Activated CD4-positive, alpha-beta T cell treated with anti-CD3 and anti-CD28 coated beads for 36 hours (primary cell): ENCODE measurements around the gene IFI27L2. TPM values are rescaled to one million over a fixed set of nuclear protein-coding genes. Genes with fewer than 3 reads are reported as not detected.
A peak's percentile ranks its signal among the peaks of the same experiment; 100 is the strongest.

ENCODE experiments used
- ATAC-seq: fragments of 200-7000 bp; cut with Tn5 transposase; one replicate; pipeline ENCODE4 v1.10.0; 2021; ENCODE audit warnings: mild to moderate bottlenecking, moderate library complexity
- CTCF ChIA-PET: fragments of 350-600 bp; sonication (Branson Sonifier 250); formaldehyde crosslinking; loops from one replicate; lab custom pipeline; 2021; ENCODE audit warnings: antibody characterized with exemption; lab: Charles Lee
- POLR2A ChIA-PET: fragments of 350-600 bp; sonication (Branson Sonifier 250); formaldehyde crosslinking; loops from one replicate; lab custom pipeline; 2021; ENCODE audit warnings: antibody characterized with exemption, inconsistent platforms; lab: Charles Lee
- DNase-seq: peaks from one replicate; pipeline ENCODE4 v3.0.0-alpha.2; 2020
- H3K27ac Mint-ChIP-seq: one replicate; pipeline ENCODE4 v1.8.0; 2021; ENCODE audit warnings: mixed read lengths
- H3K27me3 Mint-ChIP-seq: one replicate; pipeline ENCODE4 v1.8.0; 2021; ENCODE audit warnings: mixed read lengths
- H3K36me3 Mint-ChIP-seq: one replicate; pipeline ENCODE4 v1.8.0; 2021; ENCODE audit warnings: low read depth, mixed read lengths
- H3K4me1 Mint-ChIP-seq: one replicate; pipeline ENCODE4 v1.8.0; 2021; ENCODE audit warnings: mixed read lengths
- H3K4me3 Mint-ChIP-seq: one replicate; pipeline ENCODE4 v1.8.0; 2021; ENCODE audit warnings: mild to moderate bottlenecking, moderate library complexity, mixed read lengths
- H3K9me3 Mint-ChIP-seq: one replicate; pipeline ENCODE4 v1.8.0; 2021; ENCODE audit warnings: low read depth, mixed read lengths
- intact Hi-C, 2 experiments: fragments of 100-400 bp; cut with DNase I in 1 of 2; cut with micrococcal nuclease in 1 of 2; formaldehyde crosslinking; loops; one replicate each; pipeline versions ENCODE4 v1.14.2 to v1.15.1; 2022 to 2024; cut with DNase I, micrococcal nuclease
- total RNA-seq, 2 experiments: library from RNA; stranded (reverse); gene quantifications; one replicate each; pipeline ENCODE4 v1.2.3, GENCODE V29; 2021

Gene IFI27L2
- total RNA-seq, 2 experiments from 2014 or later, result 57.3 to 66.9 TPM

- Mint-ChIP-seq H3K36me3 (peaks cover 48% of the 10 kb centered on the region), H3K9me3 (no peaks in the 10 kb centered on the region), H3K27ac (peak within 1 kb of the TSS; percentile 100), H3K27me3 (no peaks in the 10 kb centered on the region), H3K4me1 (peaks cover 47% of the 10 kb centered on the region), H3K4me3 (peak within 1 kb of the TSS; percentile 99)
- peak; percentile 97 for ATAC-seq
- ChIA-PET POLR2A (interaction anchor here (0.6 to 1.6 kb wide), 9 partner anchors 11 to 1456 kb away, joined by 3 to 6 read pairs (median 3); partner anchors contain the start of gene IFI27L2), CTCF (interaction anchor here (0.6 to 4.6 kb wide), 11 partner anchors 9 to 142 kb away, joined by 3 to 24 read pairs (median 5); no protein-coding TSS in a partner anchor)
- peak; percentile 98 for DNase-seq
- intact Hi-C loops, result loop anchor here (1.0 to 5.0 kb wide), 9 partner anchors 48 to 1451 kb away; partner anchors contain the start of genes IFI27L2 (in 2 of the 2), OTUB2 (in 2 of the 2), PPP4R4 (in 2 of the 2) and BTBD7 (in 1 of the 2)
Measured at GRCh38 chr14:94080621-94081385, 48.6 kb downstream of the IFI27L2 start, which contains the start of the genes DDX24 and IFI27L1. Gene DDX24, minus strand, starts transcription at chr14:94081202. Its CDS starts 1,460 bp downstream, at chr14:94079742. Gene IFI27L1, plus strand, starts transcription at chr14:94081310. Its CDS starts 15,628 bp downstream, at chr14:94096938.

GRCh38 chr14:94079891-94080620 is 49.3 kb downstream of the IFI27L2 start:
- DNase-seq, result peak; percentile 23
- peak overlapping the region; percentile 99 for H3K4me3 Mint-ChIP-seq

GRCh38 chr14:94077823-94078222 is 51.6 kb downstream of the IFI27L2 start:
- Mint-ChIP-seq H3K27me3 (no peaks in the 10 kb centered on the region), H3K4me1 (peaks cover 57% of the 10 kb centered on the region), H3K36me3 (peaks cover 59% of the 10 kb centered on the region), H3K27ac (no peak overlapping the region), H3K4me3 (peak overlapping the region; percentile 99), H3K9me3 (peaks cover 12% of the 10 kb centered on the region)
- ChIA-PET CTCF (interaction anchor here (1.1 to 1.3 kb wide), 2 partner anchors 26 to 55 kb away, joined by 3 to 5 read pairs; no protein-coding TSS in a partner anchor), POLR2A (no interaction called here)
- DNase-seq (no peak), ATAC-seq (no peak)
- intact Hi-C loops, result loop anchor here in 1 of 2 experiments (10.0 kb wide), 1 partner anchor 267 kb away; no protein-coding TSS in a partner anchor

More at GRCh38 chr14:94079891-94080620, 49.3 kb downstream of the IFI27L2 start:
- peaks cover 54% of the 10 kb centered on the region for H3K4me1 Mint-ChIP-seq
- peaks cover 55% of the 10 kb centered on the region for H3K36me3 Mint-ChIP-seq
- peak overlapping the region; percentile 100 for H3K27ac Mint-ChIP-seq
- ATAC-seq, result no peak
- no peaks in the 10 kb centered on the region for H3K27me3 Mint-ChIP-seq
- H3K9me3 Mint-ChIP-seq, result peaks cover 5% of the 10 kb centered on the region
- CTCF ChIA-PET, result interaction anchor here (0.7 to 4.6 kb wide), 5 partner anchors 11 to 57 kb away, joined by 3 to 24 read pairs (median 10); no protein-coding TSS in a partner anchor
- POLR2A ChIA-PET, result interaction anchor here (1.3 kb wide), 1 partner anchor 141 kb away, joined by 3 read pairs; no protein-coding TSS in a partner anchor
- intact Hi-C loops, result loop anchor here (2.0 to 10.0 kb wide), 6 partner anchors 95 to 1452 kb away; partner anchors contain the start of genes PPP4R4 (in 2 of the 2), BTBD7 (in 1 of the 2) and DICER1 (in 1 of the 2)

Other genes starting within 250 kb of the IFI27L2 start
- gene FAM181A, start 202.3 kb downstream of the IFI27L2 start, total RNA-seq, result not detected
- 10 to 100 TPM; 24.8 to 25.5 TPM for gene ASB2, start 153.0 kb downstream of the IFI27L2 start, total RNA-seq
- gene CCDC197, start 132.3 kb downstream of the IFI27L2 start, total RNA-seq, result under 1 TPM; 0.34 to 0.53 TPM
- gene OTUB2, start 103.3 kb downstream of the IFI27L2 start, total RNA-seq, result under 1 TPM; 0.75 to 0.93 TPM
- 100 to 1,000 TPM; 259 to 390 TPM for gene DDX24, start 48.4 kb downstream of the IFI27L2 start, total RNA-seq
- gene IFI27L1, start 48.3 kb downstream of the IFI27L2 start, total RNA-seq, result 10 to 100 TPM; 22.3 to 27.1 TPM
- gene IFI27, start 18.9 kb downstream of the IFI27L2 start, total RNA-seq, result 1 to 10 TPM; 3.0 to 3.1 TPM
- 10 to 100 TPM; 21.4 TPM for gene PPP4R4, start 44.7 kb upstream of the IFI27L2 start, total RNA-seq
- not detected for gene SERPINA10, start 163.7 kb upstream of the IFI27L2 start, total RNA-seq
- gene SERPINA6, start 193.7 kb upstream of the IFI27L2 start, total RNA-seq, result not detected
- gene SERPINA2, start 237.1 kb upstream of the IFI27L2 start, total RNA-seq, result not detected